SH-SY5Y (cell line): ENCODE results near the gene TMEM123.

Experiments used
- GATA2 ChIP-seq: IDR thresholded peaks from 2 replicates; pipeline ENCODE4 v1.6.1; 2011; ENCODE audit warnings: mild to moderate bottlenecking, low read depth, low read length
- GATA3 ChIP-seq: IDR thresholded peaks from 2 replicates; pipeline ENCODE4 v1.6.1; 2011; ENCODE audit warnings: low read depth, mild to moderate bottlenecking, low read length, moderate library complexity

The TMEM123 gene

GRCh38 chr11:102452461-102453301 is at the start of gene TMEM123:
Gene TMEM123, minus strand, starts transcription at chr11:102452765. Its CDS starts 142 bp downstream, at chr11:102452623.
- TF ChIP-seq GATA3 (no peak), GATA2 (no peak)

- TF ChIP-seq GATA3 (no peak), GATA2 (no peak)
Observed at GRCh38 chr11:102500829-102501228, 48.3 kb upstream of the TMEM123 start.

DNA sequence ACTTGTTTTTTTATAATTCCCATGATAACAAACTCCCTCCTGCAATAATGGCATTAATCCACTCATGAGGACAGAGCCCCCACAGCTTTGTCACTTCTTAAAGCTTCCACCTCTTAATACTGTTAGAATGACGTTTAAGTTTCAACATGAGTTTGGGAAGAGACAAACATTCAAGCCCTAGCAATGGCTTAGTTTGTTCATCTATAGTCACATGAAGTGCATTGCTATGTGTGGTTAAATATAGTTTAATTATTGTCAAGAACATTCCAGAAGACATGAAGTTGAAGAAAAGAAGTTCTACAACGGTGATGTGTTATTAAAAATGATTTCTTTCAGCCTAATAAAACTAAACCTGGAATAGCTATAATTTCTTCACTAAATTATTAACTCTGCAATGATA is 47.4 kb upstream of the TMEM123 start:
- no peak for TF ChIP-seq GATA2
- TF ChIP-seq GATA3 = no peak

DNA sequence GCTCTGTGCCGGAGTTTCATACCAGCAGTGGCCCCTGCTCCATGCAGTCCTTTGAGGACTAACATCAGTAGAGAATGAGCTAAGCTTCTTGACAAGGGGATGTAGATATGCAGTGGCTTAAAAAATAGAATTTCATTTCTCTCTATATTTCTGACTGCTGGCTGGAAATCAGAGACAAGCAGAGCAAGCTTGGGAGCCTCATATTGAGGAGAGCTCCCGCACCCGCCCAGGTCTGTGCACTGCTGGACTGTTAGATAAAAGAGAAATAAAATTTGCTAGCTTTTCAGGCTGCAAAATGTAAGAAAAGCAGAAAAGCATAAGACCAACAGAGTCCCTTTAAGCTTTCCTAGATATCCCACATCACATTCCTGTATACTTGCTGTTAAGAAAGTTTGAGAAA is 46.6 kb upstream of the TMEM123 start:
- TF ChIP-seq GATA2 (no peak), GATA3 (no peak)

- TF ChIP-seq GATA3 = no peak
Observed at GRCh38 chr11:102497061-102497460, 44.5 kb upstream of the TMEM123 start.

DNA sequence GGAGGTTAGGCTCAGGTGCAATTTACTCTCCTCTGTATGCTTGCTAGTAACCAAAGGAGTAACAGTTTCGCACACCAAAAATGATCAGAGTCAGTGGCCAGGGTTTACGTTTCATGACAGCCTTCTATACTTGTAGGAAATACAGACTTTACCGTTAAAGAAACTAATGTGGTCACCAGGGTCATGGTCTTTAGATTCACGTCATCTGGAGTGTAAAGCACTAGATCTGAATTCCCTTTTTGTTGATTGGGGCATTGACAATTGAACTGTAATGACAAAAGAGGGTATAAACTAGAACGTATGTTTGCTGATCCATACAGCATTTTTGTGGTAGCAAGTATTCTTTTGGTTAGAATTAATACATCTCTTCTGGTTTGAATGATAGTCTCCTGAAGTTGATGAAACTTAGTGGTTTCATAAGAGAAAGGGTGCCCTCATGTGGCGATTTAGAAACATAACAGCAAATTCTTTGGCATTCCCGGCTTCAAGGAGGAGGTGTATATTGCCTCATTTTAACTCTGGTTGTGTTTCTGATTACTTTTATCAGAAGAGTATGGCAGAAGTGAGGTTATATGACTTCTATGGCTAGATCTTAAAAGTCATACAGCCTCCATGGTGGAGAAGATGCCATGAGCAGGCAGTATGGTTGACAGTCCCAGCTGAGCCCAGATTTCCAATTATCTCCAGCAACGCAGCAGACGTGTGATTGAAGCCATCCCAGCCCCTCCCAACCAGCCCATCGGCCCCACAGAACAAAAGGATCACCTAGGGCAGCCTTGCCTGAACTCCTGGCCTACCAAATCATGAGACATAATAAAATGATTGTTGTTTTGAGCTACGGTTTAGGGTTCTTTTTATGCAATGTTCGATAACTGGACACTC is 42.8 kb upstream of the TMEM123 start:
- TF ChIP-seq GATA3 (no peak), GATA2 (no peak)

DNA sequence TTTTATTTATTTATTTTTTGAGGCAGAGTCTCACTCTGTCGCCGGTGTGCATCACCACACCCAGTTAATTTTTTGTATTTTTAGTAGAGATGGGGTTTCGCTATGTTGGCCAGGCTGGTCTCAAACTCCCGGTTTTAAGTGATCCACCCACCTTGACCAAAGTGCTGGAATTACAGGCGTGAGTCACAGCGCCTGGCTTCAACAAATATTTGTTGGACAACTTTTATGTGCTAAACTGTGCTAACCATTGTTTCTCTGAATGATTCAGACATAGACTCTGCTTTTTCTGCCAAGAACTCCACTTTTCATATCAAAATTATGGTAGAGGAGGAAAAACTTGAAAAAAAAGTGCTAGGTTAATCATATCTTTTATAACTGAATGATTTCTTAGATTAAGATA is 41.7 kb upstream of the TMEM123 start:
- TF ChIP-seq GATA3 (no peak), GATA2 (no peak)

DNA sequence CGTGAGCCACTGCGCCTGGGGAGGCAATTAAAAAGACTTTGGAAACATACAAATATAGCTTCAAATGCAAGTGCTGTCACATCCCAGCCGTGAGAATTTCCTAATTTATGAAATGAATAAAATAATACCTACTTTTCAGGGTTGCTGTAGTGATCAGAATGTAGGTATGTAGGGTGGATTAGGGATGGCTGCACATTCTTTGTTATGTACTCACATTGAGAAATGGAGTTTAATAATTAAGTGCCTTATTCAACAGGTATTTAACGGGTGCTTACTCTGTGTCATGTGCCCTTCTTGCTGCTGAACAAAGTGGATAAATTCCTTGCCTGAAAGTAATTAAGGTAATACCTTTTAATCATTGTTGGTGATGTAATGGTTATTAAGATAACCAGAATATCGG is 41.0 kb upstream of the TMEM123 start:
- TF ChIP-seq GATA3 = no peak
- no peak for TF ChIP-seq GATA2

GRCh38 chr11:102491969-102492368 is 39.4 kb upstream of the TMEM123 start:
- no peak for TF ChIP-seq GATA3
- TF ChIP-seq GATA2 = no peak

DNA sequence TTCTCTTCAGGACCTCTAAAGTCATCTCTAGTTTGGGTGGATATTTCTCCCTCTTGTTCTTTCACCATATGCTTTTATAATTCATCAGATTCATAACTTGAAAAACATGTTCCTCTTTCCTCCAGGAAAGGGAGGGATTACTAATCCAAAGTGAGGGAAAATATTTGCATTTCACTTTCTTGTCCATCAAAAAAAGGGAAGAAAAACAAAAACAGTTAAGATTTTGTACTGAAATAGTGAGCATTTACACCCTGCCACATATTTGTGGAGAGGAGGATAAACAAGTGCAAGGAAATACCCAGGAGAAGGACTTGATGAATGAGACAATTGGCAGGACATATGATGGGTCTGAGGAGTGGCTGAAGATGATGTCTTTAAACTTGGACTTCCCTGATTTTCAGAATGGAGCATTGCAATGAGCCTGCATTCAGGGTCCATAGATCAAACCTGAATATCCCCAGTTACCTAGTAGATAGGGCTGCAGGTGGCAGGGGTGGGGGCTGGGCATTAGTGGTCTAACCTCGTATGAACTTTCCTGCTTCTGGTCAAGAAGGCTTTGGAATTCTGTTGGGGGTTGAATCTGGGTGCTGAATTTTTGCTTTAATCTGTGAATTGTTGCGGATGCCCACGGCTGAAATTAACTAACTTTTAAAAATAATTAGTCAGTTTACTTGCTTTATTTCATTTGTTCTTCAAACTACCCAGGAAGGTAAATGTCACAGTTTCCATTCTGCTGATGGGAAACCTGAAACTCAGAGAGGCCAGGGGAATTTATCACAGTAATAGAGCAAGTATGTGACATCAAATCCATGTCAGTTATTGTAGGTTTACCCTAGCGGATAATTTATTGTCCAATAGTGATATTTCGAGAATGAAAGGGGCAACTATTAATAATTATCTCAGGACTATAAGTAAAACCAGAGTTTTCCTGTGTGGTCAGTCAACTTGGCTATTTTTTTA is 36.9 kb upstream of the TMEM123 start:
- no peak for TF ChIP-seq GATA3
- no peak for TF ChIP-seq GATA2

DNA sequence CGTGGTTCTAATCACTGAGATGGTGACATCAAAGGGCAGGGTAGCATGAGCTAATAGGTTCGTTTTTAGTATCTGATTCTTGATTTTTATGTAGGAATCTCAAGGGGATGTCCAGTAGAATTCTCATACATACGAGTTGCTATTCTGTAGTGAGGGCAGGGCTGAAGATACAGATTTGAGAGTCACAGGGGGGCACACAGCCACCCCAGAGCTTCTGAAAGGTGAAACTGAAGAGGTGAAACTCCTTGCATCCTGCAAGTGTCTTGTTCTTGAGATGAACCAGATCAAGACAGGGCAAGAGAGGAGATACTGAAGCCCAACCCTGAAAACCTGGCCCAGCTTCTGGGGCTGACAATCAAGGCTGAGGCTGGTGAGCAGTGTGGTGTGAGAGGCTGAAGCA is 35.6 kb upstream of the TMEM123 start:
- TF ChIP-seq GATA3 (no peak), GATA2 (no peak)

- no peak for TF ChIP-seq GATA3
- no peak for TF ChIP-seq GATA2
Observed at GRCh38 chr11:102487214-102487613, 34.6 kb upstream of the TMEM123 start.

DNA sequence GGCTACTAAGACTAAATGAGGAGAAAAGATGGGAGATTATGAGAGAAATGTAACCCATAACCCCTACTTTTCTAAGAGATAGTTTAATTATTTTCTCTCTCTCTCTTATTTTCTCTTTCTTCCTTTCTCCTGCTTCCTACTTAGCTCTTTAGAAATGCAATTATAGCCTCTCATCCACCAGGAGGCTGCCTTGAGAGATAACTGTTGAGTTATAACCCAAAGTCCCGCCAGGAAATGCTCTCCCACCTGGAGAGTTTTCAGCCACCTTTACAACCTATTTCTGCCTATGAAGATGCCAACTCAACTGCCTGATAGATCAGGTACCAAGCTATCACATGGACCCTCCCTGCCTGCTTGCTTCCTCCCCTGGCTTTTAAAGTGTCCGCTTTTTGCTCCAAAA is 34.0 kb upstream of the TMEM123 start:
- TF ChIP-seq GATA2 = no peak
- no peak for TF ChIP-seq GATA3

DNA sequence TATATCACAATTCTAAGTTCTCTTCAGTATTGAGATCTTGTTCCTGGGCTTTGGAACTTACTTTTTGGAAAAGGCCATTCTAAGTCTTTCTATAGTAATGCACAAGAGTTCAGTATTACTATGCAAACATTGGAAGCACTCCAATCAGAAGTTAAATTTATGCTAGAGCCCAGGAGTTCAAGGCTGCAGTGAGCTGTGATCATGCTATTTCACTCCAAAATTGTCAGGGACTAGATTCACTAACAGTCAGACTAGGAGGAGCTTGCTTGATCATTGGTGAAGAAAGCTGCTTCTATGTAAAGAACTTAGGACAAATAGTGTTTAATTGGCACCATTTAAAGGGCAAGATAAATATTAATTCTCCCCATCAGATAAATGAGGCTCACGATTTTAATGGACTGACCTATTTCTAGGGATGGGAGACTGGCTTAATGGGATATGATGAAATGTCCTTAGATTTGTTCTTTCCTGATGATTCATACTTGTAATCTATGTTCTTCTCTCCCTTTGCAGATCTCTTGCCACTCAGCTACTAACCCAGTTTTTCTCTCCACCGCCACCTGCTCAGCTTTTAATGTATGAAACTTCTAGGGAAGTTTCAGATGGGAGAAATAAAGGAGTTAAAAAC is 32.6 kb upstream of the TMEM123 start:
- TF ChIP-seq GATA3 (no peak), GATA2 (no peak)
